Stimulated activated CD4-positive, alpha-beta T cell treated with anti-CD3 and anti-CD28 coated beads, TNF-alpha, amount 100 ng/mL, for 48 hours (primary cell): ENCODE data around the gene SMPD2.
A peak's percentile ranks its signal among the peaks of the same experiment; 100 is the strongest.

Experiments
- DNase-seq, 3 donors: peaks; one replicate each; pipeline ENCODE4 v3.0.0-alpha.2; 2020; ENCODE audit warnings: low read depth in 3 of 3

The SMPD2 gene

DNA sequence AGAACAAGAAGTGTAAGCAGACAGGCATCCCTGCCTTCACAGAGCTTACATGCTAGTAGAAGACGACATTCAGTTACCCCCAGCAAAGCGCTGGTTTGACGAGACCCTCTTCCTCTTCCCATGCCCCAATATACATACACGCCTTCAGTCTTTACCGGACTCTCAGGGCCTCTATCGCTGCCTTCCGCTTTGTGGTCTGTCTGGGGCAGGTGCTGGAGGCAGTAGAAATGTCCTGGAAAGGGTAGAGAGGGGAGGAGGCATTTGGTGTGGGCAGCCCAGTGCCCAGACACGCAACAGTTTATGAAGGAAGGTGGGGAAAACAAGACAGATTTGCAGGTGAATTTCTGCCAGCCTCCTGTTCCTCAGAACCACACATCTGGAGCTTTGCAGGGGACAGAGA, 6.0 kb downstream of the SMPD2 start:
- DNase-seq = no peak

DNA sequence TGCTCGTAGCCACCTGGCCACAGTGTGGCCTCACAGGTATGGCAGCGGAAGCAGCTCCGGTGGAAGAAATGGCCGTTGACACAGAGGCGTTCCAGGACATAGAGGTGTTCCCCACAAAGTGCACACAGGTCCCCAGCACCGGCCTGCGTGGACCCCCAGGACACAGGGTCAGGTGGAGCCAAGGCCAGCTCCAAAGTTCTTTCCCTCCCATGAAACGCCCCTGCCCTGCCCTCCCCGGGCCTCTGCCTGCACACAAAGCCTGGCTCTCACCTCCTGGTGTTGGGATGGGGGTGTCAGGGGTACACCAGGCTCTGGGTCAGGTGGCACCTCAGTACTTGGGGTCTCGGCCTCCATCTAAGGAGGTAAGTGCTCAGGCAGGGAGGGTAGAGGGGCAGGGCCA, 6.6 kb downstream of the SMPD2 start:
- no peak for DNase-seq

DNA sequence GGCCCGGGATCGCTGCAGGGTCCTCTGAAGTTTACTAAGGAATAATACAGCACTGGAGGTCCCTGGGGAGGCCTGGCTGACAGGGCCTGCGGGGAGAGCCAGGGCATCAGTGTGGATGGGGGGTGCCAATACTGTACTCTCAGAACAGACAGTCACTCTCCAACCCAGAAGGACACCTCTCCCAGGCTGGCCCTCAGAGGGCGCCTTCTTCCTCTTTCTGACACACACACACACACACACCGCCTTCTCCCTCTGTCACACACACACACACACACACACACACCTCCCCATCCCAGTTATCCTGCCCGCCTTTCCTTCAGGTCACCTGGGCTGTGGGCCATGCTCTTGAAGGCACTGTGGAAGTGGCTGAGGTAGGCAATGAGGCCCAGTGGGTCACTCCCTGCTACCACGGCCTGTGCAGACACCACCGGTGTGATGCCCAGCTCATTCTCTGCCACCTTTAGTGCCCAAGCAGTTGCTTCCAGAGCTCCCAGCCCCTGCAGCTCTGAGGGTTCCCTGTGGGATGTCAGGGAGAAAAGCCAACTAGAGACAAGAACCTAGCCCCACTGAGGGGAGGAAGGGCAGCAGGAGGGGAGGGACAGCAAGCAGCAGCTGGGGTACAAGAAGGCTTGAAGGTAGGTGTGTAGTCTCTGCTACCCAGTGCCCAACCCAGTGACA, 7.5 kb downstream of the SMPD2 start:
- DNase-seq = no peak

DNA sequence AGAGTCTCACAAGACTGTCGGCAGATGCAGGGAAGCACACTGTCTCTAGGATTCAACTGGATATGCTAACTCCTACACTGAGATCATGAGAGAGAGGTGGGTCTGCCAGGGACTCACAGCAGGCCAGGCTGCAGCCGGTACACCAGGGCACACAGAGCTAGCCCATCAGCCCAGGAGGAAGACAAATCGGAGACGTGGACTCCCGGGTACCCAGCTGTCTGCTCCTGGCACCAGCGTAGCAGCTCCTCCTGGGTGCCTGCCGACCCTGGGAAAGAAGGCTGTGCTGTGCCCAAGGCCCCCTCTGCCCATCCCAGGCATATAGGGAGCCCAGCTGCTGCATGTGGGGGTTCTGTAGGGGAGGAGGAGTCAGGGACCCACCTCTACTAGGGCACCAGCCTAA, 8.1 kb downstream of the SMPD2 start:
- no peak for DNase-seq

DNA sequence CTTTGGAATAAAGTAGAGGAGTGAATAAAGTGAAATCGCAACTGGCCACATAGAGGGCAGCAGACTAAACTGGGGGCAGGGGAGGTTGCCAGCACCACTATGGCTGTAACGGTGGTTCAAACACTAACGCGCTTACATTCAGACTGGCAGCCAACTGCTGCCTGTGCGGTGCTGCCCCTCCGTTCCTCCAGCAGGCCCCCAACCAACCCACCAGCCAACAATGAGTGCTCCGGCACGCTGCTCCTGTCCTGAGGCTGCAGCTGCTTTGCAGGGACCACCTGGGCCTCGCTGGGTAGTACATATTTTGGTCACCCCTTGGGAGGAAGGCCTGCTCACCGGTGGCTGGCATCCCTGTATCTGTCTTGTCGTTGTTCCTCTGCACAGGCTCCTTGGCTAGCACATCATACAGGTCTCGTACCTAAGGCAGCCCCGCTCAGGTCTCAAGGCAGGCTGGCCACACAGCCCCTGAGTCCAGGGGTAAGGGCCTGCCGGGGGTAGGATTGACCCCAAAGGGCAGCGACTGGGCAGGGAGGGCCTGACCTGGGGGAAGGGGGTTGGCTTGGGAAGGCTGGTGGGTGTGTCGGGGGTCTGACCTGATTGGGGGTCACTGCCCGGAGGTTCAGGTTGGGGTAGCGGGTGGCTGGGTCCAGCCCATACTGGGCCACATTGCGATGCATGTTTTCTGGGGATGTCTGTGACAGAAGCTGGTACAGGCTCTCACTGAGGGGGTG, 8.7 kb downstream of the SMPD2 start:
- DNase-seq = no peak

DNA sequence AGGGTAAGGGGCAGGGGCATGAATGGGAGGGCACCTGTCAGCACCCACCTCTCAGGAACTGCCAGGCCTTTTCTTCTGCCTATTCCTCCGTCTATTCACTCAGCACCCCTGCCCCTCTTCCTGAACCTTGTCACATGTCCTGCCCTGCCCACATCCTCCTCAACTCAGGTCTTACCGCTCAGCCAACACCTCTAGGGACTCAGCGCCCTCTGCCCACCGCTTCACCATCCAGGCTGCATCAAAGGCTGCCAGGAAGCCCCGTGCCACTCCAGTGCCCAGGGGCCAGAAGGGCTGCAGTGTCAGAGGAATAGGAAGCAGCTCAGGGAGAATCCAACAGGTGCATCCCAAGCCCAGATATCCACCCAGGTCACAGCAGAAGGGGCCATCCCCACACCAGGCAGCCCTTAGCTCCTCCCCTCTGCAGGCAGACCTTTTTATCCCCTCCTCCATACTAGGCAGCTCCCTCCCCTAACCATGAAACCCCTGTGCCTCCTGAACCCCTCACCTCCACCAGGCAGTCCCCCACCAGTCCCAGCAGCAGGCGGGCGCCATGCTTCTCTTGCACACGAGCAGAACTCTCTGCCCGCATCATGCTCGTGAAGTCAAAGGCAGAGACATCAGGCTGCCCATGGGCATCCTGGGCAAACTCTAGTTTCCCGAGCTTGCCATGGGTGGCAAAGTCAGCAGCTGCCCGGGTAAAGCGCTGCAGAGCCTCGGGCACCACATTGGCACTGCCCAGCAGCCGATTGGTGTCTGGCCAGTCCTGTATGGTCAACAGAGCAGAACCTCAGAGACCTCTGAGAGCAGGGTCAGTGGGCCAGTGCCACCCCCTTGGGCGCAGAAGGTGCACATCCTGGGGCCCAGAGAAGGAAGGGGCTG, 9.5 kb downstream of the SMPD2 start:
- no peak for DNase-seq

- no peak for DNase-seq
Observed at GRCh38 chr6:109450801-109451200, 10.3 kb downstream of the SMPD2 start.

- no peak for DNase-seq
Observed at GRCh38 chr6:109451376-109451775, 10.9 kb downstream of the SMPD2 start.

DNA sequence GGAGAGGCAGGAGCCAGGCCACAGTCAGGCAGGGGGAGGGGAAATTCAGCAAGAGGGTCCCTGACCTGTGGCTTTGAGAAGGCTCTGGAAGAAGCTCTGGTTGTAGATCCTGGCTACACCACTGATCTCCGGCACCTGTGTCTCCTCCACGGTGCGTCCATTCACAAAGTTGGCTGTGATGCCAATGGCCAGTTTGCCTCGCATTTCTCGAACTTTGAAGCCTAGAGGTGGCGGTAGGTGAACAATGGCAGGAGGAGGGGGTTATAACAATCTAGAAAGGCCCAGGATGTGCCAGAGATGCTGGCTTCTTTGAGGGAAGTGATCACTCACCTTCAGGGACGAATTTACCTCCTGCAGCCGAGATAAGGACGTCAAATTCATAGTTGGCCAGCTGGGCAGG, 11.7 kb downstream of the SMPD2 start:
- no peak for DNase-seq

DNA sequence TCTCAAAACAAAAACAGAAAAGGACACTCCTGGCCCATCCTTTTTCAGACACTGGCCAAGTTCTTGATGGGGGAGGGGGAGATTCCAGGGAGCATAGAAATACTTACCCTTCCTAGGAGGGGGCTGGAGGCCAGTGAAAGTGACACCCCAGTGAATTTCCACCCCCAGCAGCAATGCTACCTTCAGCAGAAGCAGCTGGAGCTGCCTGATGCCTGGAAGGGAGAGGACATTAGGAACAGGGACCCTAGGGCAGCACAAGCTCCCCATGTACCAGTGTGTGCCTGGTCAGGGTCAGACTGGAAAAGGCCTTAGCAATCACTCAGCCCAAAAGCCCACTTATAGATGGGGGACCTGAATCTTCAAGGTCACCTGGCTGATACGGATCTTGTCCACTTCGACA, 12.6 kb downstream of the SMPD2 start:
- no peak for DNase-seq

DNA sequence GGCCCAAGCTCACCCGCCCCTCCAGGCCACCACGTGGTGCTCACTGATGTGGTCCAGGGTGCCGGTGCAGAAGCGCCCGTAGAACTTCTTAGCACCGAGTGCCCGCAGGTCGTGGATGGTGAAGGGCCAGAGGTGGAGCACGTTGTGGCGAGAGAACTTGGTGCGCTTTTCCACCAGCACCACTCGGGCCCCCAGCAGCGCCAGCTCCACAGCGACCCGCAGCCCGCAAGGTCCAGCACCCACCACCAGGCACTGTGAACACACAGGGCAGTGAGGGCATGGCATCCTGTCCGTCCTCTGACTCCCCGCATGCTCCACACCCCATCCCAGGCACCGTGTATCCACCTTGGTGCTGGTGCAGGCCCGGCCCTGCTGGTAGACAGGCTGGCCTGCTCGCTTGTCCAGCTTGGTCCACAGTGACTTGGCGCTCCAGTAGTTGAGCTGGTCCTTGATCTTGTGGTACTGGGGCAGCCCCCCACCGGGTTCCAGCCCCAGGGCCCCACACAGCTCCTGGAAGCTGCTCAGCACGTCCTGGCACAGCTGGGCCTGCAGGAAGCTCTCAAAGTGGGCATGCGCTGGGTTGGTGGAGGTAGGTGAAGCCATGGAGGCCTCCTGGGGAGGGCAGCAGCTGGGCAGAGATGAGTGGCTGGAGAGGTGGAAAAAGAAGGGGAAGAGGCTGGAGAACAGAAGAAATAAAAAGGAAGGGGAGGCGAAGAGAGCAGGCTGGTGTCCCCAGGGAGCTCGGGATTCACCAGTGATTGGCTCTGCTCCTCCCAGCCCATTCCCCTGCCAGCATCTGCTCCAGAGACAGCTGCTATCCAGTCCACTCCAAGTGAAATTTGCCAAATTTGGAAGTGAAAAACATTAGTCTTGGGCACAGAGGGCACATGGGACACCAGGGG, 13.3 kb downstream of the SMPD2 start:
- DNase-seq = no peak

DNA sequence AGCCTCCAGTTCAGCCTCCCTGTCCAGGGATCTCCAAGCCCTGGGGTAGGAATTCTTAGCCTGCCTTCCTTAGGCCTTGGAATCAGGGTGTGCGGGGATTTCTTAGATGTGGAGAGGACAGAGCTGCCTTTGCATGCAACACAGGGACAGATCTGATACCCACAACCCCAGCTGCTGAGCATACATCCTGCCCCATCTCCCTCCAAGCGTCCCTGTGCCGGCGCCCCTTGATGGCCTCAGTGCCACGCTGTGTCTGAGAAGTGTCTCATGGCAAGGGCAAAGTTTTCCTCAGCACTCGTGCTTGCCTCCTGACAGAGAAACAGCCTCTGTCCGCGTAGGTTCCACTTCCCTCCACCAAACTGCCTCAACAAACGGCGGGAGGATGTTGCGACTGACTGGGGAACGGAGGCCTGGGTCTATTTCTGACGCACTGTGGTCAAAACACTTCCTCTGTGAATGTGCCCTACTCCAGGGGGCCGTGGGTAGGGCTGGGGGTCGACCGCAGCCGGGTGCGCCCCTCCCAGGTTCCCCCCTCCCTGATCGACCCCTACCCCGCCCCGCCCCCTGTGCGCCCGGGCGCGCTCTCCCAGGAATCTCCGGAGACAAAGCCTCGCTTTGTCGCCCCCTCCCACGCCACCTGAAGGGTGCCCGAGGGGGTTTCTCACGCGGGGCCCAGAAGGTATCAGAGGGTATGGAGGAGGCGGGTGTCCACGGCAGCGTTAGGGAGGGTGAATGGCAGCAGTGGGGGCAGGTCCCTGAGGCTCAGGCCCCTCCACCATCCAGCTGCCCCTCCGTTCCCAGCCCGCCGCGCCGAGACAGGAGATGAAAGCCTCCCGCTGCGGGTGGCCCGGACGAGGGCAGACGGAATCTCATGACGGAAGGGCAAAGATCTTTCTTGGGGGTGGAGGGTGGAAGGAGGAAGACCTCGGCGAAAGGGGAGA, 14.2 kb downstream of the SMPD2 start:
- DNase-seq = peak in 1 of 3 donors; percentile 49

DNA sequence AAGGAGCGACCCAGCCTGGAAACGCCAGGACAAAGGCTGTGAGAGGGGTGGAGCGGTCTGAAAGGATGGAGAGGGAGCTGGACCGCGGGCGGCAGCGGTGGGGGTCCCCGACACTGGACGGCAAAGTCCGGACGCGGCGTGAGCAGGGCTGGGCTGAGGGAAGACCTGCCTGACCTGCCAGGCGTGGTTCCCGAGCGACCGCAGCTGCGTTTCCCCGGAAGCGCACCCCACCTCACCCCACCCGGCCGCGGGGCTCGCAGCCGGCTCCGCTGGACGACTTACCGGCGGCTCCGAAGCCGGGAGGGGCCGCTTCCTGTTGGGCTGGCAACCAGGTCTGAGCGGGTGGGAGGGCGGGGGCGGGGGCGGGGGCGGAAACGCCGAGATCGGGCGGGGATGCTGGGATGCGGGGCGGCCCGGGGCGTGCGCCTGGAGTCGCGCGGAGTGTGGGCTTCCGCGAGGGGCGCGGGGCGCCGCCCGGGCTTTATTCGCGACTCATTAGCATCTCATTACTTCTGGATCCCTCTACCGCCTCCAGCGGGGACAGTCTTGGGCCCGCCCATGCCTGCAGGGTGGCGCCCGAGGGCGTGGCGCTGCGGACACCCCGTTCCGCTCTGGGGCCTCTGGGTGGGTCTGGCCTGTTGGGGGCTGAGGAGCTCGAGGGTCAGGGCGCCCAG, 15.1 kb downstream of the SMPD2 start, which contains the start of gene MICAL1:
Gene MICAL1 (minus strand): TSS at position 336 of the 674 bp plus-strand sequence. CDS start 1,576 bp downstream, outside the sequence.
- DNase-seq = peak in 2 of 3 donors; percentile 27 to 36

DNA sequence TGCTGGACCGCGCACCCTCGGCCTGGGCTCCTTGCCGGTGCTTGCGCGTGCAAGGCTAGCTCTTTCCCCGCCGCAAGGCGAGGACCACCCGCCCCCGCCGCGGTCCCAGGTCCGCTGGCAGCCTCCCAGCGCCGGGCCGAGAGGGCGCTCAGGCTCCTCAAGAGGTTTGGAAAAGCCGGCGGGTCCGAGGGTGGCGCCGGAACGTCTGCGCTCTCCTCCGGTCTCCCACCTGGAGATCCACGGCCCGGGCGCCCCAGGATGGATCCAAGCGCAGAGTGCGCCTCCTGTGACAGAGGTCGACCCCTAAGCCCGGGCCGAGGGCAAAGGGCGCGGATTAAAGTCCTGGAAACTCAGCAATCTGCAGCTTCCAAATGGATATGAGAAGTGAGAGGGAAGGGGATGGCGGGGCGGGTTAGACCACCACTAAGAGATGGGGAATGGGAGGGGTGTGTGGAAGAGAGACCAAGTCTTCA, 15.6 kb downstream of the SMPD2 start:
- no peak for DNase-seq

DNA sequence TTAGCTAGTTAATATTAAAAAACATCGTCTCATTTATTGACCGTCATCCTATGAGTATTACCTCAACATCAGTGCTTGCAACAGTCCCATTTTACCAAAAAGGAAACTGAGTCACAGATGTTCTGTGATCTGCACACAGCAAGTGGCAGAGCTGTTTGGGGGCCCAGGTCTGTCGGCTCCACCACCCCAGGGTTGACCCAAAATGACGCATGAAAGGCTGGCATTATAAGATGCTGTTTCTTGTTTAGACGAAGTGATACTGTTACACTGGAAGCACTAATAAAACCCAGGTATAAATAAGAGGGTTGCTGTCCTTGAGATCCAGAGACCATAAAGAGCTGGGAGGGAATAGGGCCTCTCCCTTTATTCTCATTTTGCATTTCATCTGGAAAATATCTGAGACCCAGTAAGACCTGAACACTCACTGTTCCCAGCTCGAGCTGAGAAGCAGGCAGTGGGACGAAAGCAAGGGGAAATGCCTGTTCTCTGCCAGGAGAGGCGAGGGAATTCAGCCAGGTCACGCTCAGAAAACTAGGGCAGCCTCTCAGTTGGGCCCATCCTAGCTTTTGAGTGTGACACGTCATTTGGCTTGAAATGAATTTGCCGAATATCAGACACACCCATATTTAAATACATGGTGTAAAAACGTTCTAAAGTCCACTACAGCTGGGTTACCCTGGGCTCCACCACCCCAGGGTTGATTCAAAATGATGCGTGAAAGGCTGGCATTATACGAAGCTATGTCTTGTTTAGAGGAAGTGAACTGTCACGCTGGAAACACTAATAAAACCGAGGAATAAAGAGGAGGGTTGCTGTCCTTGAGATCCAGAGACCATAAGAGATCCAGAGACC, 16.4 kb downstream of the SMPD2 start:
- DNase-seq = no peak

GRCh38 chr6:109457562-109457996, 17.1 kb downstream of the SMPD2 start:
- no peak for DNase-seq

GRCh38 chr6:109458774-109459531, 18.4 kb downstream of the SMPD2 start:
- DNase-seq = peak in 1 of 3 donors; percentile 27
